Measurements from ENCODE around the gene NPLOC4. TPM values are rescaled to one million over a fixed set of nuclear protein-coding genes. Genes with fewer than 3 reads are reported as not detected.
"Not testable (repeated sequence)": the region's sequence is repeated elsewhere in the genome, so short reads cannot be mapped to it uniquely, and the experiment has no call there.

NPLOC4 gene
- polyA plus RNA-seq, 4 donors: 53.1 to 60.3 (median 57.2) TPM

- no peak for DNase-seq (ENCODE audit: low read depth in 4 of 4, low spot score in 3 of 4)
Measured at GRCh38 chr17:81593105-81593871, 43.6 kb downstream of the NPLOC4 start.

GRCh38 chr17:81591971-81592370 is 44.9 kb downstream of the NPLOC4 start:
- DNase-seq (ENCODE audit: low read depth in 4 of 4, low spot score in 3 of 4): no peak

GRCh38 chr17:81590121-81590520 is 46.8 kb downstream of the NPLOC4 start:
- DNase-seq (ENCODE audit: low read depth in 4 of 4, low spot score in 3 of 4): no peak

- no peak for DNase-seq (ENCODE audit: low read depth in 4 of 4, low spot score in 3 of 4)
Measured at GRCh38 chr17:81589612-81590011, 47.3 kb downstream of the NPLOC4 start.

GRCh38 chr17:81586096-81586495 is 50.8 kb downstream of the NPLOC4 start:
- no peak for DNase-seq (ENCODE audit: low read depth in 4 of 4, low spot score in 3 of 4)

- not testable (repeated sequence) for DNase-seq (ENCODE audit: low read depth in 4 of 4, low spot score in 3 of 4)
Measured at GRCh38 chr17:81584771-81585170, 52.1 kb downstream of the NPLOC4 start.

- peak in 2 of 4 donors; percentile 18 to 37 for DNase-seq (ENCODE audit: low read depth in 4 of 4, low spot score in 3 of 4)
Measured at GRCh38 chr17:81583589-81584342, 53.1 kb downstream of the NPLOC4 start.

- no peak for DNase-seq (ENCODE audit: low read depth in 4 of 4, low spot score in 3 of 4)
Measured at GRCh38 chr17:81582749-81583148, 54.2 kb downstream of the NPLOC4 start.

GRCh38 chr17:81582341-81582740 is 54.6 kb downstream of the NPLOC4 start:
- no peak for DNase-seq (ENCODE audit: low read depth in 4 of 4, low spot score in 3 of 4)

GRCh38 chr17:81581758-81582157 is 55.2 kb downstream of the NPLOC4 start:
- no peak for DNase-seq (ENCODE audit: low read depth in 4 of 4, low spot score in 3 of 4)

- no peak for DNase-seq (ENCODE audit: low read depth in 4 of 4, low spot score in 3 of 4)
Measured at GRCh38 chr17:81580481-81580880, 56.4 kb downstream of the NPLOC4 start.

GRCh38 chr17:81579821-81580321 is 57.0 kb downstream of the NPLOC4 start:
- DNase-seq (ENCODE audit: low read depth in 4 of 4, low spot score in 3 of 4): no peak

GRCh38 chr17:81579298-81579697 is 57.6 kb downstream of the NPLOC4 start:
- no peak for DNase-seq (ENCODE audit: low read depth in 4 of 4, low spot score in 3 of 4)

- no peak for DNase-seq (ENCODE audit: low read depth in 4 of 4, low spot score in 3 of 4)
Measured at GRCh38 chr17:81578561-81579225, 58.2 kb downstream of the NPLOC4 start.

- no peak for DNase-seq (ENCODE audit: low read depth in 4 of 4, low spot score in 3 of 4)
Measured at GRCh38 chr17:81578038-81578441, 58.9 kb downstream of the NPLOC4 start.

- no peak for DNase-seq (ENCODE audit: low read depth in 4 of 4, low spot score in 3 of 4)
Measured at GRCh38 chr17:81577278-81578000, 59.5 kb downstream of the NPLOC4 start.

- DNase-seq (ENCODE audit: low read depth in 4 of 4, low spot score in 3 of 4): no peak
Measured at GRCh38 chr17:81576621-81577277, 60.2 kb downstream of the NPLOC4 start.

GRCh38 chr17:81575836-81576235 is 61.1 kb downstream of the NPLOC4 start:
- DNase-seq (ENCODE audit: low read depth in 4 of 4, low spot score in 3 of 4): no peak

GRCh38 chr17:81574643-81574956 is 62.3 kb downstream of the NPLOC4 start:
- no peak for DNase-seq (ENCODE audit: low read depth in 4 of 4, low spot score in 3 of 4)

All from right renal pelvis (tissue), 4 donors.